ENCODE data around the gene LRRC73.
"Not testable (repeated sequence)": the region's sequence is repeated elsewhere in the genome, so short reads cannot be mapped to it uniquely, and the experiment has no call there.

Gene LRRC73, protein sequence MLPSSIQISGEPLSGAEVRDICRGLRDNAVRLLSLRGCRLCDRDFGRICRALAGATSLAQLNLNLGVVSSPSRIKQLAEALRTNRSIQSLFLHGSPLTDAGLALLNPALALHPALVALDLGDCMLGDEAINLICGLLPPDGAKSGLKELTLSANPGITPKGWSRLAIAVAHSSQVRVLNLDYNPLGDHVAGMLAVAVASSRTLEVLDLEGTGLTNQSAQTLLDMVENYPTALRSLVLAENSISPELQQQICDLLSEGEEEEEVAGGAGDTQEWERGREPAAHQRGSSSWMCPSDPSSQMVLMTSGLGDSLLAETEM
- 0 to 0.47 (median 0.12) reads per million in 4 donors for total RNA-seq

DNA sequence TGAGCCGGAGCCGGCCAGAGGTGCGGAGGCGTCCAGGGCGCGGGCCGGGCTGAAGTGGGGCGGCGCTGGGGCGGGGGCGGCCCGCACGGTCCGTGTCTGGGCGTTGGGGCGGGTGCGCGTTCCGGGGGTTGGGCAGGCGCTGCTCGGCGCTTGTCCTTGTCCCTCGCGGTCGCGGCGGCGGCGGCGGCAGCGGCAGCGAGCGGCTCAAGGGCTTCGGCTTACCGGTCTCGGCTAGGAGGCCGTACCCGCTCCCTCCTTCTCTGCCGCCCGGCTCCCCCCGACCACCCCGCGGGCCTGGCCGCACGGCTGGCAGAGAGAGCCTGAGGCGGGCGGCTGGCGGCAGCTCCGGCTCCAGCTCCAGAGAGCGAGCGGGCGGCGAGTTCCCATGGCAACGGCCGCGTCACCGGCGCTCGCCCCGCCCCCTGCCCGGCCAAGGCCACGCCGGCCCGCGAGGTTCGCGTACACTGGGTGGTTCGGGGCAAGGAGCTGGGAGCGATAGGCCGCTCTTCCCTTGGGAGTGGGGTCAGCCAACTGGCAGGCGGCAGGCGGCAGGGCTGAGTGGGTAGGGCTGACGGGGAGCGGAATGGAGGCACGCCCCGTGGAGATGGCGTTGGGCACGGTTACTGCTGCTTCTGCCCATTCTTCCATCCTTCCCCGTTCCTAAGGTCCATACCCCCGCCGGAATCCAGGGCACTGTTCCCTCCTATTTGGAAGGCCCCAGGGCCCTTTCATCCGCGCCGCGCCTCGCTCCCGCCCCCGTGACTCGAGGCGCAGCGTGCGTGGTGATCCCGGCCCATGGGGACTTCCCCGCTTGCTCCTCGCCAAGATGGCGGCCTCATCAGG is at the start of gene LRRC73:
Gene LRRC73, minus strand, starts transcription at position 363 of the 843 bp plus-strand sequence. CDS start 561 bp downstream, outside the sequence.
- DNase-seq, result peak; percentile 66 to 81 (median 70)

- no peak for DNase-seq
Measured at GRCh38 chr6:43559328-43559727, 49.2 kb upstream of the LRRC73 start.

GRCh38 chr6:43557620-43558019 is 47.5 kb upstream of the LRRC73 start:
- DNase-seq, result not testable (repeated sequence)

GRCh38 chr6:43547222-43547621 is 37.1 kb upstream of the LRRC73 start:
- no peak for DNase-seq

- no peak for DNase-seq
Measured at GRCh38 chr6:43544461-43544860, 34.3 kb upstream of the LRRC73 start.

GRCh38 chr6:43541774-43542471 is 31.8 kb upstream of the LRRC73 start:
- no peak for DNase-seq

DNA sequence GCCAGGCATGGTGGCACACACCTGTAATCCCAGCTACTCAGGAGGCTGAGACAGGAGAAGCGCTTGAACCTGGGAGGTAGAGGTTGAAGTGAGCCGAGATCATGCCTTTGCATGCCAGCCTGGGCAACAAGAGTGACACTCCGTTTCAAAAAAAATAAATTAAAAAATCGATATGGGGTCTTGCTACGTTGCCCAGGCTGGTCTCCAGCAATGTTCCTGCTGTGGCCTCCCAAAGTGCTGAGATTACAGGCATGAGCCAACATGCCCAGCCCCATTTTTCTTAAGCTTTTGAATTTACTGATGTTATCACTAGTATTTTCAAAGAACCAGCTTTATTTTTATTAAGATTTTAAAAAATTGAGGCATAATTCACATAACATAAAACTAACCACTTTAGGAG is 30.4 kb upstream of the LRRC73 start:
- DNase-seq, result no peak

GRCh38 chr6:43539409-43539808 is 29.3 kb upstream of the LRRC73 start:
- DNase-seq, result not testable (repeated sequence)

DNA sequence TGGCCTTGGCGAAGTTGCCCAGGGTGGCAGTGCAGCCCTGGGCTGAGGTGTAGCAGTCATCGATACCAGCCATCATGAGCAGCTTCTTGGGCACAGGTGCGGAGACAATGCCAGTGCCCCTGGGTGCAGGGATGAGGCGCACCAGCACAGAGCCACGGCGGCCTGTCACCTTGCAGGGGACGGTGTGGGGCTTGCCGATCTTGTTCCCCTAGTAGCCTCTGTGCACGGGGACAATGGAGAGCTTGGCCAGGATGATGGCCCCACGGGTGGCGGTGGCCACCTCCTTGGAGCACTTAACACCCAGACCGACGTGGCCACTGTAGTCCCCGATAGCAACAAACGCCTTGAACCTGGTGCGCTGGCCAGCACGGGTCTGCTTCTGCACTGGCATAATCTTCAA is 28.8 kb upstream of the LRRC73 start:
- DNase-seq, result not testable (repeated sequence)

GRCh38 chr6:43532201-43532600 is 22.1 kb upstream of the LRRC73 start:
- no peak for DNase-seq

DNA sequence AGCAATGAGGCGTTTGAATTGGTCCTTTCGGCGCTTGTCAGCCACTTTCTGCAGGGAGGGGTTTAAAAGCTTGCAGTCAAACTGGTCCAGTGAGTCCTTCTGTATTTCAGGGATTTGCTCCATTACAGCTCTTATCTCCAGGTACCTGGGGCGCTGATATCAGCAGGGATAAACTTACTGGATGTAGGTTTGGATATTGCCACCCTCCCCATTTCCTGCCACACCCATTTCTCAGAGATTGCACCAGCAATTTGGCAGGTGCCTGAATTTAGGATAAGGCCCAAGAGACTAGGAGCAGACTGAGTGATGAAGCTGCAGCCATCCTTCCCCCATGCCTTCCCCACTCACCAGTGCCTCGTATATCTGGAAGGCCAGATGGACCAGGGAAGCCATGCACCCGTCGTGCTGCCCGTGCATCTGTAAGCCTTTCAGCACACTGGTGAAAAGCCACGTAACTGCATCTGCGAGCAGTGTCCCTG is 14.4 kb upstream of the LRRC73 start:
- no peak for DNase-seq

GRCh38 chr6:43523284-43523683 is 13.1 kb upstream of the LRRC73 start:
- no peak for DNase-seq

- DNase-seq, result no peak
Measured at GRCh38 chr6:43522547-43523261, 12.6 kb upstream of the LRRC73 start.

DNA sequence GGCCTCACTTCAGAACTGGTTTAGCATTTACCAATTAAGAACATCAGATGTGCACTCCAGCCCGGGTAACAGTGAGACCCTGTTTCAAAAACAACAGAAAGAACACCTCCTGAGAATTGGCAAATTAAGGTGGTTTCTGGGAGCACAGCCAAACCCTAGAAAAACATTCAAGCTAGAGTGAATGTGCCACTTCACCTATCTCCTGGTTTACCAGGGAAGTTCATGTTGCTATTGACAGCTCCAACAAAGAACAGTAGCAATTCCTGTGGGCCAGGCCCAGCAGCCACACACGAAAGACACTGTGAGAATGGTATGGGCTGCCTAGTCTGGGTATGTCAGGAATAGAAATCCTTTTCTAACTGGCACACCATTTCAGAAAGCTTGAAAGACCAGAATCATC is 11.7 kb upstream of the LRRC73 start:
- DNase-seq, result no peak

- DNase-seq, result no peak
Measured at GRCh38 chr6:43520097-43520496, 10.0 kb upstream of the LRRC73 start.

- no peak for DNase-seq
Measured at GRCh38 chr6:43517505-43518357, 7.6 kb upstream of the LRRC73 start.

- peak; percentile 90 to 98 (median 95) for DNase-seq
Measured at GRCh38 chr6:43516697-43517504, 6.8 kb upstream of the LRRC73 start, which contains the start of the genes POLR1C and YIPF3. TSS of gene POLR1C (plus strand) at chr6:43517089. CDS start at chr6:43517110, 21 bp downstream. TSS of gene YIPF3 (minus strand) at chr6:43516926. CDS start at chr6:43516807, 119 bp downstream.

GRCh38 chr6:43516367-43516696 is 6.2 kb upstream of the LRRC73 start:
- DNase-seq, result no peak

DNA sequence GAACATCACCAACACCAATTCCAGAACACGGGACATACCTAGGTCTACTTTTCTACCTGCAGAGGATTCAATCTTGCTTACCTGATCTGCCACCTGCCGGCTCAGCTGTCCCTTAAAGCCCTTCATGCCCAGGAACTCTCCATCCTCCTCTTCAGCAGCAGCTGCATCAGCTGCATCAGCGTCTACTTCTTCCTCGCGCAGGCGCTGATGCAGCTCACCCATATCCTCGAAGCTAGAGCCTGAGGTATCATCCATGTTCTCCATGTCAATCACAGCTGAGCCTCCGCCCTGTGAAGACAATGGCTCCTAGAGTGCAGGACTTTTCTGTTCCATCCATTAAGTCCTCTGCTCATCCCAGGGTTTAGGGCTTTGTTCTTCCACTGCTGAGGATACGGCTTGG is 5.7 kb upstream of the LRRC73 start:
- no peak for DNase-seq

GRCh38 chr6:43511824-43512415 is 1.8 kb upstream of the LRRC73 start:
- no peak for DNase-seq
